ENCODE results near the gene LRRN2. TPM values are rescaled to one million over a fixed set of nuclear protein-coding genes. Genes with fewer than 3 reads are reported as not detected.
A peak's percentile ranks its signal among the peaks of the same experiment; 100 is the strongest.

Gene LRRN2
- total RNA-seq, 2 donors from 2014 or later, result not detected

GRCh38 chr1:204600203-204600602 lies 85.3 kb downstream of the LRRN2 start:
- no peaks in the 10 kb centered on the region for H3K9me3 ChIP-seq (ENCODE audit: control insufficient read depth, low read length, poor library complexity, severe bottlenecking)
- peaks cover 5% of the 10 kb centered on the region for H3K27me3 Mint-ChIP-seq
- peaks cover 2% of the 10 kb centered on the region for H3K4me1 Mint-ChIP-seq
- no peak overlapping the region for H3K27ac Mint-ChIP-seq
- H3K4me3 Mint-ChIP-seq, result no peak overlapping the region
- ATAC-seq, result no peak
- DNase-seq, result no peak
- H3K36me3 Mint-ChIP-seq (ENCODE audit: low read depth), result peaks cover 2% of the 10 kb centered on the region

- H3K9me3 ChIP-seq (ENCODE audit: control insufficient read depth, low read length, poor library complexity, severe bottlenecking), result no peaks in the 10 kb centered on the region
- Mint-ChIP-seq H3K27me3 (peaks cover 5% of the 10 kb centered on the region), H3K4me1 (peaks cover 2% of the 10 kb centered on the region), H3K4me3 (no peak overlapping the region), H3K36me3 (ENCODE audit: low read depth) (peaks cover 2% of the 10 kb centered on the region), H3K27ac (no peak overlapping the region)
- no peak for DNase-seq
- ATAC-seq, result no peak
These were observed 85.9 kb downstream of the LRRN2 start for GRCh38 chr1:204599596-204599995.

- H3K4me1 Mint-ChIP-seq, result peaks cover 2% of the 10 kb centered on the region
- peaks cover 2% of the 10 kb centered on the region for H3K36me3 Mint-ChIP-seq (ENCODE audit: low read depth)
- H3K4me3 Mint-ChIP-seq, result no peak overlapping the region
- ATAC-seq, result no peak
- no peak overlapping the region for H3K27ac Mint-ChIP-seq
- H3K27me3 Mint-ChIP-seq, result peaks cover 5% of the 10 kb centered on the region
- DNase-seq, result no peak
- no peaks in the 10 kb centered on the region for H3K9me3 ChIP-seq (ENCODE audit: control insufficient read depth, low read length, poor library complexity, severe bottlenecking)
These were observed 86.4 kb downstream of the LRRN2 start for GRCh38 chr1:204599098-204599497.

- H3K4me3 Mint-ChIP-seq, result no peak overlapping the region
- peaks cover 5% of the 10 kb centered on the region for H3K27me3 Mint-ChIP-seq
- H3K9me3 ChIP-seq (ENCODE audit: control insufficient read depth, low read length, poor library complexity, severe bottlenecking), result no peaks in the 10 kb centered on the region
- H3K36me3 Mint-ChIP-seq (ENCODE audit: low read depth), result peaks cover 2% of the 10 kb centered on the region
- no peak overlapping the region for H3K27ac Mint-ChIP-seq
- DNase-seq, result no peak
- ATAC-seq, result no peak
- H3K4me1 Mint-ChIP-seq, result peaks cover 2% of the 10 kb centered on the region
These were observed 87.1 kb downstream of the LRRN2 start for GRCh38 chr1:204598319-204598969.

GRCh38 chr1:204592246-204592948 lies 93.1 kb downstream of the LRRN2 start:
- no peaks in the 10 kb centered on the region for H3K9me3 ChIP-seq (ENCODE audit: control insufficient read depth, low read length, poor library complexity, severe bottlenecking)
- no peak for ATAC-seq
- peaks cover 7% of the 10 kb centered on the region for H3K4me1 Mint-ChIP-seq
- no peak for DNase-seq
- H3K27me3 Mint-ChIP-seq, result no peaks in the 10 kb centered on the region
- H3K27ac Mint-ChIP-seq, result no peak overlapping the region
- no peak overlapping the region for H3K4me3 Mint-ChIP-seq
- H3K36me3 Mint-ChIP-seq (ENCODE audit: low read depth), result peaks cover 6% of the 10 kb centered on the region

- H3K27ac Mint-ChIP-seq, result no peak overlapping the region
- H3K27me3 Mint-ChIP-seq, result no peaks in the 10 kb centered on the region
- H3K36me3 Mint-ChIP-seq (ENCODE audit: low read depth), result peaks cover 4% of the 10 kb centered on the region
- ATAC-seq (no peak), DNase-seq (no peak)
- H3K4me1 Mint-ChIP-seq, result peaks cover 7% of the 10 kb centered on the region
- no peaks in the 10 kb centered on the region for H3K9me3 ChIP-seq (ENCODE audit: control insufficient read depth, low read length, poor library complexity, severe bottlenecking)
- H3K4me3 Mint-ChIP-seq, result no peak overlapping the region
These were observed 94.0 kb downstream of the LRRN2 start for GRCh38 chr1:204591473-204592090.

GRCh38 chr1:204589409-204590038 lies 96.0 kb downstream of the LRRN2 start:
- Mint-ChIP-seq H3K27me3 (no peaks in the 10 kb centered on the region), H3K27ac (peak overlapping the region; percentile 73), H3K4me3 (peak overlapping the region; percentile 19), H3K36me3 (ENCODE audit: low read depth) (peaks cover 4% of the 10 kb centered on the region), H3K4me1 (peaks cover 11% of the 10 kb centered on the region)
- no peaks in the 10 kb centered on the region for H3K9me3 ChIP-seq (ENCODE audit: control insufficient read depth, low read length, poor library complexity, severe bottlenecking)
- DNase-seq, result no peak
- ATAC-seq, result no peak

GRCh38 chr1:204588826-204589225 lies 96.7 kb downstream of the LRRN2 start:
- no peak for ATAC-seq
- H3K9me3 ChIP-seq (ENCODE audit: control insufficient read depth, low read length, poor library complexity, severe bottlenecking), result no peaks in the 10 kb centered on the region
- H3K36me3 Mint-ChIP-seq (ENCODE audit: low read depth), result peaks cover 4% of the 10 kb centered on the region
- H3K27me3 Mint-ChIP-seq, result no peaks in the 10 kb centered on the region
- H3K4me3 Mint-ChIP-seq, result no peak overlapping the region
- H3K27ac Mint-ChIP-seq, result peak overlapping the region; percentile 73
- H3K4me1 Mint-ChIP-seq, result peaks cover 11% of the 10 kb centered on the region
- no peak for DNase-seq

- Mint-ChIP-seq H3K4me1 (peaks cover 11% of the 10 kb centered on the region), H3K4me3 (no peak overlapping the region), H3K36me3 (ENCODE audit: low read depth) (peaks cover 4% of the 10 kb centered on the region), H3K27me3 (no peaks in the 10 kb centered on the region), H3K27ac (no peak overlapping the region)
- ATAC-seq (no peak), DNase-seq (no peak)
- H3K9me3 ChIP-seq (ENCODE audit: control insufficient read depth, low read length, poor library complexity, severe bottlenecking), result no peaks in the 10 kb centered on the region
These were observed 97.9 kb downstream of the LRRN2 start for GRCh38 chr1:204587621-204588020.

GRCh38 chr1:204584699-204585372 lies 100.7 kb downstream of the LRRN2 start:
- Mint-ChIP-seq H3K27ac (peak overlapping the region; percentile 27), H3K4me1 (peaks cover 16% of the 10 kb centered on the region), H3K36me3 (ENCODE audit: low read depth) (peaks cover 4% of the 10 kb centered on the region), H3K27me3 (no peaks in the 10 kb centered on the region), H3K4me3 (peak overlapping the region; percentile 31)
- no peaks in the 10 kb centered on the region for H3K9me3 ChIP-seq (ENCODE audit: control insufficient read depth, low read length, poor library complexity, severe bottlenecking)
- DNase-seq (no peak), ATAC-seq (peak; percentile 67)

- peak overlapping the region; percentile 54 for H3K27ac Mint-ChIP-seq
- H3K4me3 Mint-ChIP-seq, result no peak overlapping the region
- H3K27me3 Mint-ChIP-seq, result no peaks in the 10 kb centered on the region
- DNase-seq (no peak), ATAC-seq (no peak)
- H3K36me3 Mint-ChIP-seq (ENCODE audit: low read depth), result peaks cover 4% of the 10 kb centered on the region
- H3K4me1 Mint-ChIP-seq, result peaks cover 23% of the 10 kb centered on the region
- H3K9me3 ChIP-seq (ENCODE audit: control insufficient read depth, low read length, poor library complexity, severe bottlenecking), result no peaks in the 10 kb centered on the region
These were observed 101.5 kb downstream of the LRRN2 start for GRCh38 chr1:204583909-204584632.

GRCh38 chr1:204581759-204582158 lies 103.8 kb downstream of the LRRN2 start:
- no peak overlapping the region for H3K27ac Mint-ChIP-seq
- ATAC-seq (no peak), DNase-seq (no peak)
- peaks cover 33% of the 10 kb centered on the region for H3K4me1 Mint-ChIP-seq
- H3K9me3 ChIP-seq (ENCODE audit: control insufficient read depth, low read length, poor library complexity, severe bottlenecking), result no peaks in the 10 kb centered on the region
- no peaks in the 10 kb centered on the region for H3K27me3 Mint-ChIP-seq
- H3K36me3 Mint-ChIP-seq (ENCODE audit: low read depth), result no peaks in the 10 kb centered on the region
- no peak overlapping the region for H3K4me3 Mint-ChIP-seq
